Brain microvascular endothelial cell (primary cell): ENCODE measurements around the gene BRSK1.

Experiments
- DNase-seq: peaks from one replicate; pipeline ENCODE4 v3.0.0-alpha.2; 2020
- H3K27ac ChIP-seq: fragments of 250-450 bp; sonication (Bioruptor Pico); 2 replicates; pipeline ENCODE4 v1.5.1; 2020; ENCODE audit warnings: mild to moderate bottlenecking, moderate library complexity
- H3K27me3 ChIP-seq: fragments of 250-450 bp; sonication (Bioruptor Pico); replicated peaks from 2 replicates; pipeline ENCODE4 v1.5.1; 2020; ENCODE audit warnings: mild to moderate bottlenecking
- H3K36me3 ChIP-seq: fragments of 250-450 bp; sonication (Bioruptor Pico); replicated peaks from 2 replicates; pipeline ENCODE4 v1.5.1; 2020; ENCODE audit warnings: mild to moderate bottlenecking
- H3K4me3 ChIP-seq: 2 replicates; pipeline ENCODE4 v1.5.1; 2011; ENCODE audit warnings: low read depth, mild to moderate bottlenecking, control low read depth, low read length, moderate library complexity
- CTCF ChIP-seq: IDR thresholded peaks from 2 replicates; pipeline ENCODE4 v1.5.1; 2011; ENCODE audit warnings: low read depth, mild to moderate bottlenecking, moderate library complexity, low read length, control low read depth, inconsistent platforms; ENCODE audit errors: missing control alignments
- in situ Hi-C: cut with HindIII; loops from 2 replicates; pipeline ENCODE4 v1.10.0; 2017; ENCODE audit warnings: low sequenced_read_pairs, low pct_ligation_motif_present

BRSK1 gene

DNA sequence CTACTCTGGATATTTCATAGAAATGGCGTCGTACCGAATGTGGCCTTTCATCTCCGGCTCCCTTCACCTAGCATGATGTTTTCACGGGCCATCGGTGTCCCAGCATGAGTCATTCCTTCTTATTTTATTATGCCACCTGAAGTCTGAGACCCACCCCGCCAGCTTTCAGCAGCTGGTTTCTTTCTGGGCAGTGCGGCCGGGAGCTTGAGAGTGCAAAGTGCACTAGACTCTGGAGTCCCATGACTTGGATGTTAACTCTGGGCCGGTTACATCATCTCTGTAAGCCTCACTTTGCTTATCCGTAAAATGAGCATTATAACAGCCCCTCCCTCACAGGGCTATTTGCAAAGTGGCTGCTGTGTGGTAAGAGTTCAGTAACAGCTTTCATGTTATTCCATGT, 50.1 kb downstream of the BRSK1 start:
- no peaks in the 10 kb centered on the region for H3K27me3 ChIP-seq
- no peak for DNase-seq
- H3K27ac ChIP-seq, result no peak overlapping the region
- TF ChIP-seq CTCF, result no peak
- in situ Hi-C loops, result no loop called here
- H3K4me3 ChIP-seq, result no peak overlapping the region
- no peaks in the 10 kb centered on the region for H3K36me3 ChIP-seq

DNA sequence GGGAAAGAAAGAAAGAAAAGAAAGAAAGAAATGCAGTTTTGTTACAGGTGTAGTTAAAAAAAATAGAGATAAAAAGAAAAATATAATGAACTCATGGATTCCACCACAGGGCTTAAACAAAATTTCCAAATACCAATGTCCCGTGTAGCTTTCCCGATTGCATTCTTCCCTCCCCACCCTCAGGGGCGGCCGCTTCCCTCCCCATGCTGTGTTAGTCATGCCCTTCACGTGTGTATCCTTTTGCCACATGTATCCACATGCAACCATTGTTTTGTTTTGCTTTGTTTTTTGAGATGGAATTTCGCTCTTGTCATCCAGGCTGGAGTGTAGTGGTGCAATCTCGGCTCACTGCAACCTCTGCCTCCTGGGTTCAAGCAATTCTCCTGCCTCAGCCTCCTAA, 52.3 kb downstream of the BRSK1 start:
- H3K27ac ChIP-seq, result no peak overlapping the region
- TF ChIP-seq CTCF, result no peak
- no peak for DNase-seq
- no peak overlapping the region for H3K4me3 ChIP-seq
- no peaks in the 10 kb centered on the region for H3K27me3 ChIP-seq
- no peaks in the 10 kb centered on the region for H3K36me3 ChIP-seq
- in situ Hi-C loops, result no loop called here

DNA sequence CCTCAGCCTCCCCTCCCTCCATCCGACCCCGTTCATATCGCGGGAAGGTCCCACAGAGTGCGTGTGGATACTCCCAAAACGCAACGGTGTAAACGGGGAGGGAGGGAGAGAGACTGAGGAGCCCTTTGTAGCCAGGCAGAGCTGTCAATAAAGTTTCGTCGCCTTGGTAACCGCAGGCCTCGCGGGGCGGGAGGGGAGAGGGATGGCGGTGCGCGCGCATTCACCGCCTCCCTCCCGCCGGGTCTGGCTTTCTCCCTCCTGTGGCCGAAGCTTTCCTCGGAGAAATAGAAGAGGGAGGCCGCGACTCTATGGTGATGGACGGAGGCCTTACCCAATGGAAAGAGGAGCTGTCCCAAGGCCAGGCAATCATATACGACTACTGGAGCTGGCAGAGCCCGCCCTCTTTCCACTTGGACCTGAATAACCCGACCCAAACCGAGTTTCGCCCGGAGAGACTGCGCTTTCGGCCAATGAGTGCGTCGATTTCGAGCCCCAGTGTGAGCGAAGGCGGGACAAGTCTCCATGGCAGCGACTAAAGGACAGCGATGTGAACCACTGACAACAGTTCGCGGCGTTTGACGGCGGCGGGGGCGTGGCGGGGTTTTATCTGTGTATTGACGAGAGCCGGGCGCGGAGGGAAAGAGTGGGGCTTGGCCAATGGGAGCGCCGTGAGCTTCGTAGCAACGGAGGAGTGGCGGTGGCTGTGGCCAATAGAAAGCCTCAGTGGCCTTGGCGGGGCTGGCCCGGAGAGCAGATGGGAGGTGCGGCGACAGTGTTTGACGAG, 55.5 kb downstream of the BRSK1 start, which contains the start of gene KMT5C:
KMT5C (plus strand) TSS at position 772 of the 784 bp plus-strand sequence. CDS start 2,061 bp downstream, outside the sequence.
- Histone ChIP-seq H3K27ac (peak within 1 kb of the TSS; percentile 93), H3K36me3 (no peaks in the 10 kb centered on the region), H3K27me3 (no peaks in the 10 kb centered on the region), H3K4me3 (peak within 1 kb of the TSS; percentile 69)
- in situ Hi-C loops, result no loop called here
- peak; percentile 100 for DNase-seq
- peak; percentile 50 for TF ChIP-seq CTCF

- in situ Hi-C loops, result no loop called here
- TF ChIP-seq CTCF, result no peak
- peak overlapping the region; percentile 69 for H3K4me3 ChIP-seq
- H3K36me3 ChIP-seq, result no peaks in the 10 kb centered on the region
- no peak for DNase-seq
- H3K27ac ChIP-seq, result peak overlapping the region; percentile 44
- H3K27me3 ChIP-seq, result no peaks in the 10 kb centered on the region
Observed at GRCh38 chr19:55339889-55340783, 56.3 kb downstream of the BRSK1 start.

DNA sequence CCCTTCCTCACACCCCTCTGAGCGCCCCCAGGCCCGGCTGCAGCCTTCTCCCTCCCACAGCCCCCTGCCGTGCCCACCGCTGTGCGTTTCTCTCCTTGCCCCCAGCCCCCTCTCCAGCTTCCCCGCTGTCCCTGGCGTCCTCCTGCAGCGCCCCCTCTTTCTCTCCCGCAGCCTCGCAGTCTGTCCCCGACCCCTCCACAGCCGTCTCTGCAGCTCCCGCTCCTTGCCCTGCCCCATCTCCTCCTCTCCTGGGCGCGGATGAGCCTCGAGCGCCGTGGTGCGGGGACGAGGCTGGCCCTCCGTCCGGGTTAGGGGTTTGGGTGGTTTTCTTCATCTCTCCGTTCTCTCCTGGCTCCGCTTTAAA, 57.0 kb downstream of the BRSK1 start:
- H3K27me3 ChIP-seq, result no peaks in the 10 kb centered on the region
- DNase-seq, result no peak
- no peak overlapping the region for H3K27ac ChIP-seq
- TF ChIP-seq CTCF, result peak; percentile 48
- H3K4me3 ChIP-seq, result peak overlapping the region; percentile 69
- in situ Hi-C loops, result no loop called here
- H3K36me3 ChIP-seq, result no peaks in the 10 kb centered on the region
